ENCODE data around the gene NAT10.

GRCh38 chr11:34165786-34166555 lies 60.5 kb downstream of the NAT10 start:
- TF ChIP-seq POLR2A (IDR thresholded peaks at IDR 0.05): no peak
- TF ChIP-seq CTCF (IDR thresholded peaks at IDR 0.05): no peak
